Bronchus fibroblast of lung (primary cell): ENCODE results near the gene RAVER2. TPM values are rescaled to one million over a fixed set of nuclear protein-coding genes. Genes with fewer than 3 reads are reported as not detected.

ENCODE experiments used
- total RNA-seq: library from RNA; depleted of rRNA; stranded (reverse); fragments of >200 nt; gene quantifications from 2 replicates; pipeline ENCODE4 v1.2.3, GENCODE V29; 2015

Gene RAVER2, protein sequence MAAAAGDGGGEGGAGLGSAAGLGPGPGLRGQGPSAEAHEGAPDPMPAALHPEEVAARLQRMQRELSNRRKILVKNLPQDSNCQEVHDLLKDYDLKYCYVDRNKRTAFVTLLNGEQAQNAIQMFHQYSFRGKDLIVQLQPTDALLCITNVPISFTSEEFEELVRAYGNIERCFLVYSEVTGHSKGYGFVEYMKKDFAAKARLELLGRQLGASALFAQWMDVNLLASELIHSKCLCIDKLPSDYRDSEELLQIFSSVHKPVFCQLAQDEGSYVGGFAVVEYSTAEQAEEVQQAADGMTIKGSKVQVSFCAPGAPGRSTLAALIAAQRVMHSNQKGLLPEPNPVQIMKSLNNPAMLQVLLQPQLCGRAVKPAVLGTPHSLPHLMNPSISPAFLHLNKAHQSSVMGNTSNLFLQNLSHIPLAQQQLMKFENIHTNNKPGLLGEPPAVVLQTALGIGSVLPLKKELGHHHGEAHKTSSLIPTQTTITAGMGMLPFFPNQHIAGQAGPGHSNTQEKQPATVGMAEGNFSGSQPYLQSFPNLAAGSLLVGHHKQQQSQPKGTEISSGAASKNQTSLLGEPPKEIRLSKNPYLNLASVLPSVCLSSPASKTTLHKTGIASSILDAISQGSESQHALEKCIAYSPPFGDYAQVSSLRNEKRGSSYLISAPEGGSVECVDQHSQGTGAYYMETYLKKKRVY
- 7.1 and 7.4 TPM in 2 replicates for total RNA-seq

GRCh38 chr1:64744492-64745180, at the start of gene RAVER2:
Gene RAVER2 (plus strand): TSS chr1:64745075. CDS start chr1:64745173, 98 bp downstream.

Other genes with a start within 250 kb of the RAVER2 start
- 66.9 and 78.0 TPM in 2 replicates for gene JAK1, start 221.5 kb downstream of the RAVER2 start, total RNA-seq